B cell (primary cell): ENCODE data around the gene ACTR1B.

ENCODE experiments used
- CTCF ChIP-seq: fragments of 200-600 bp; IDR thresholded peaks from one replicate; pipeline ENCODE4 v1.8.0; 2022; ENCODE audit warnings: antibody characterized with exemption, mild to moderate bottlenecking
- EZH2 ChIP-seq: IDR thresholded peaks from 2 replicates; pipeline ENCODE4 v1.6.1; 2012; ENCODE audit warnings: borderline replicate concordance, low read depth, mild to moderate bottlenecking, moderate library complexity, low read length; ENCODE audit not compliant: insufficient read depth, poor library complexity, severe bottlenecking

- TF ChIP-seq EZH2 (no peak), CTCF (no peak)
Observed at GRCh38 chr2:97656129-97656755, 7.6 kb downstream of the ACTR1B start.
